HCT116 (cell line): ENCODE results near the gene RNF182. TPM values are rescaled to one million over a fixed set of nuclear protein-coding genes. Genes with fewer than 3 reads are reported as not detected.

ENCODE experiments used
- ATAC-seq: fragments of 200-7000 bp; cut with Tn5 transposase; 2 replicates; pipeline ENCODE4 v1.9.1; 2020; ENCODE audit warnings: mild to moderate bottlenecking, moderate library complexity
- BruUV-seq: library from RNA; stranded (reverse); fragments of 400-500 nt; replicated peaks from 2 replicates; lab custom pipeline; 2021; lab: Mats Ljungman, UMichigan
- CTCF ChIA-PET: fragments of 300-600 bp; sonication (Branson Sonifier 250); formaldehyde crosslinking; loops from one replicate; lab custom pipeline; 2021; ENCODE audit warnings: antibody characterized with exemption; lab: Charles Lee
- POLR2A ChIA-PET: fragments of 300-600, 350-600 bp; sonication (Branson Sonifier 250); formaldehyde crosslinking; loops from one replicate; lab custom pipeline; 2021; ENCODE audit warnings: antibody characterized with exemption; lab: Charles Lee
- RAD21 ChIA-PET, 2 experiments: fragments of 300-600 bp; sonication (Branson Sonifier 250); formaldehyde crosslinking; loops; one replicate each; lab custom pipeline; 2023; ENCODE audit warnings: low total read pairs in 2 of 2; ENCODE audit not compliant: uncharacterized antibody in 2 of 2, unreplicated experiment in 2 of 2, low non-redundant PET in 1 of 2; lab: Charles Lee
- DNase-seq: peaks from one replicate; pipeline ENCODE4 v3.0.0-alpha.2; 2010; ENCODE audit warnings: low read depth, low spot score
- H2AFZ ChIP-seq: fragments of 200-600 bp; shearing (Covaris generic), sonication (generic); 2 replicates; pipeline ENCODE4 v1.6.1; 2017; ENCODE audit warnings: low read depth, mixed run types, mixed read lengths, antibody characterized with exemption, low read length; ENCODE audit not compliant: poor library complexity, severe bottlenecking
- H3K27ac ChIP-seq: 2 replicates; pipeline ENCODE4 v1.5.1; 2012; ENCODE audit warnings: low read depth, low read length
- H3K27me3 ChIP-seq: fragments of 200-600 bp; sonication (generic); 2 replicates; pipeline ENCODE4 v1.6.1; 2016; ENCODE audit warnings: mixed run types, low read length, mixed read lengths; ENCODE audit not compliant: insufficient read depth
- H3K36me3 ChIP-seq, 2 experiments: fragments of 200-500 bp in 1 of 2; fragments of 200-600 bp in 1 of 2; sonication (Bioruptor generic) in 1 of 2; sonication (generic) in 1 of 2; 2 replicates each; pipeline versions ENCODE4 v1.5.1 to v1.6.1; 2014 to 2016; ENCODE audit warnings: low read length in 2 of 2, inconsistent platforms in 1 of 2, mixed read lengths in 1 of 2, mixed run types in 1 of 2; ENCODE audit not compliant: insufficient read depth in 2 of 2, control insufficient read depth in 1 of 2
- H3K4me1 ChIP-seq, 2 experiments: fragments of 200-600 bp in 1 of 2; sonication (generic) in 1 of 2; 2 replicates each; pipeline versions ENCODE4 v1.5.1 to v1.6.1; 2012 to 2017; ENCODE audit warnings: low read length in 2 of 2, inconsistent platforms in 1 of 2, mild to moderate bottlenecking in 1 of 2, mixed read lengths in 1 of 2, mixed run types in 1 of 2, moderate library complexity in 1 of 2; ENCODE audit not compliant: insufficient read depth in 2 of 2, control insufficient read depth in 1 of 2
- H3K4me2 ChIP-seq: fragments of 200-600 bp; sonication (generic); 2 replicates; pipeline ENCODE4 v1.6.1; 2017; ENCODE audit warnings: mixed run types, low read length, mixed read lengths
- H3K4me3 ChIP-seq, 2 experiments: fragments of 200-600 bp in 1 of 2; sonication (generic) in 1 of 2; replicated peaks in 1 of 2; 2 replicates each; pipeline ENCODE4 v1.5.1; 2011 to 2016; ENCODE audit warnings: low read length in 2 of 2, control low read depth in 1 of 2, low read depth in 1 of 2, mild to moderate bottlenecking in 1 of 2, mixed read lengths in 1 of 2, mixed run types in 1 of 2
- H3K79me2 ChIP-seq: fragments of 200-600 bp; sonication (generic); 2 replicates; pipeline ENCODE4 v1.6.1; 2017; ENCODE audit warnings: mild to moderate bottlenecking, mixed run types, low read length, moderate library complexity, mixed read lengths; ENCODE audit not compliant: insufficient read depth
- H3K9ac ChIP-seq: fragments of 200-600 bp; sonication (generic); 2 replicates; pipeline ENCODE4 v1.6.1; 2016; ENCODE audit warnings: low read length, mixed read lengths
- H3K9me2 ChIP-seq: fragments of 200-600 bp; sonication (generic), shearing (Covaris generic); 2 replicates; pipeline ENCODE4 v1.6.1; 2017; ENCODE audit warnings: mixed run types, mild to moderate bottlenecking, moderate library complexity; ENCODE audit not compliant: insufficient read depth
- H3K9me3 ChIP-seq, 2 experiments: fragments of 200-500 bp in 1 of 2; fragments of 200-600 bp in 1 of 2; sonication (Bioruptor generic) in 1 of 2; sonication (generic) in 1 of 2; 2 replicates each; pipeline ENCODE4 v1.6.1; 2014 to 2017; ENCODE audit warnings: low read length in 2 of 2, mixed read lengths in 2 of 2, inconsistent platforms in 1 of 2, low read depth in 1 of 2, mild to moderate bottlenecking in 1 of 2, mixed run types in 1 of 2, moderate library complexity in 1 of 2; ENCODE audit not compliant: control insufficient read depth in 1 of 2, insufficient read depth in 1 of 2
- H4K20me1 ChIP-seq: fragments of 200-600 bp; sonication (generic), shearing (Covaris generic); 2 replicates; pipeline ENCODE4 v1.6.1; 2017; ENCODE audit warnings: mixed run types, mild to moderate bottlenecking, moderate library complexity; ENCODE audit not compliant: insufficient read depth
- EZH2phosphoT487 ChIP-seq: fragments of 200-600 bp; IDR thresholded peaks from 2 replicates; pipeline ENCODE4 v1.6.1; 2018; ENCODE audit warnings: antibody characterized with exemption, borderline replicate concordance
- FOSL1 ChIP-seq: IDR thresholded peaks from 2 replicates; pipeline ENCODE4 v1.6.1; 2012; ENCODE audit warnings: low read depth
- POLR2A ChIP-seq: IDR thresholded peaks from 2 replicates; pipeline ENCODE4 v1.7.0; 2011; ENCODE audit warnings: borderline replicate concordance; ENCODE audit not compliant: insufficient read depth, insufficient read length; ENCODE audit errors: extremely low read depth
- POLR2AphosphoS5 ChIP-seq: IDR thresholded peaks from 2 replicates; pipeline ENCODE4 v1.6.1; 2011; ENCODE audit warnings: mild to moderate bottlenecking, low read depth, low read length, moderate library complexity
- RAD21 ChIP-seq: IDR thresholded peaks from 2 replicates; pipeline ENCODE4 v1.6.1; 2012; ENCODE audit warnings: low read depth, mild to moderate bottlenecking
- TCF7L2 ChIP-seq: IDR thresholded peaks from 2 replicates; pipeline ENCODE4 v1.7.0; 2011; ENCODE audit warnings: borderline replicate concordance, inconsistent platforms; ENCODE audit not compliant: insufficient read depth, insufficient read length; ENCODE audit errors: extremely low read depth
- intact Hi-C: fragments of 100-400 bp; cut with micrococcal nuclease; formaldehyde crosslinking; loops from 2 replicates; pipeline ENCODE4 v1.10.0; 2022
- total RNA-seq: library from RNA; stranded (reverse); gene quantifications from one replicate; pipeline ENCODE4 v1.2.1, GENCODE V29; 2021; ENCODE audit not compliant: unreplicated experiment
- TF ChIP-seq, protein P1 (sequence below): IDR thresholded peaks from 2 replicates; pipeline ENCODE4 v1.6.1; 2011; ENCODE audit warnings: mild to moderate bottlenecking, low read length, moderate library complexity; ENCODE audit not compliant: insufficient replicate concordance; ENCODE audit errors: extremely low read depth
- TF ChIP-seq, protein P2 (sequence below): IDR thresholded peaks from 2 replicates; pipeline ENCODE4 v1.6.1; 2012
- TF ChIP-seq, protein P3 (sequence below): IDR thresholded peaks from 2 replicates; pipeline ENCODE4 v1.6.1; 2012; ENCODE audit warnings: low read depth

Gene RNF182
- total RNA-seq, 1 experiment from 2014 or later = 6.5 TPM

DNA sequence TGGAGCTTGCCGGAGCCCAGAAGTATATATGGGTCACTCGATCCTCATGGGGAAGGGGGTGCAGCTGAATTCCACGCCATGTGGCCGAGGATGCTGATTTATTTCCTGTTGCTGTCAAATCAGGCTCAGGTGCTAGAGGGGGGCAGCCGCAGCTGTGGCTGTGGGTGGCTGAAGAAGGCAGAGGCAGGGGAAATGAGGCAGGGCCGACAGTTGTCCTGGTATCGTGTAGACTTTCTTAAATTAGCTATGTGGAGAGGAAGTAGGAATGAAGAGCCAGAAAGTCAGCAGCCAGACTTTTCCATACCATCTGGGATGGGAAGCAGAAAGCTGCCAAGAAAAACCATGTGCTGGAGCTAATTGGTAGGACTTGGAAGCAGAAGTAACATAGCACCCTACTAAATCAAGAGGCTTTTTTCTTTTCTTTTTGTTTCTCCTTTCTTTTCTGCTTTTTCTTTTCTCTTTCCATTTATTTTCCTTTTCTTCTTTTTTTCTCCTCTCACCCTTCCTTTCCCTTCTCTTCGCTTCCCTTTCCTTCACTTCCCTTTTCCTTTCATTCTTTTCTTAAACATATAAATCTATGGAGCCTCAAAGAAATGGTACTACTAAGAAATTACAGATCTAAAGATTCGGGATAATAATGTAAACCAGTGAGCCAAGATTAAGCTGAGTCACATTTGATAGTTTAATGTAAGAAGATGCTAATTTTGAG is 102.2 kb downstream of the RNF182 start:
- H3K4me3 ChIP-seq = no peak overlapping the region
- POLR2A ChIA-PET = no interaction called here
- no peaks in the 10 kb centered on the region for H3K36me3 ChIP-seq
- no peaks in the 10 kb centered on the region for H4K20me1 ChIP-seq
- H3K9ac ChIP-seq = no peak overlapping the region
- CTCF ChIA-PET = interaction anchor here (0.9 to 1.3 kb wide), 2 partner anchors 11 to 114 kb away, joined by 3 read pairs; no protein-coding TSS in a partner anchor
- H3K27ac ChIP-seq = no peak overlapping the region
- no peaks in the 10 kb centered on the region for H3K27me3 ChIP-seq
- intact Hi-C loops = no loop called here
- ATAC-seq (no peak), DNase-seq (no peak)
- H2AFZ ChIP-seq = no peak overlapping the region
- H3K4me2 ChIP-seq = no peak overlapping the region
- no peaks in the 10 kb centered on the region for H3K79me2 ChIP-seq
- RAD21 ChIA-PET = no interaction called here
- H3K4me1 ChIP-seq = no peaks in the 10 kb centered on the region
- no TSS peak for BruUV-seq
- no peaks in the 10 kb centered on the region for H3K9me3 ChIP-seq
- TF ChIP-seq, protein P1, sequence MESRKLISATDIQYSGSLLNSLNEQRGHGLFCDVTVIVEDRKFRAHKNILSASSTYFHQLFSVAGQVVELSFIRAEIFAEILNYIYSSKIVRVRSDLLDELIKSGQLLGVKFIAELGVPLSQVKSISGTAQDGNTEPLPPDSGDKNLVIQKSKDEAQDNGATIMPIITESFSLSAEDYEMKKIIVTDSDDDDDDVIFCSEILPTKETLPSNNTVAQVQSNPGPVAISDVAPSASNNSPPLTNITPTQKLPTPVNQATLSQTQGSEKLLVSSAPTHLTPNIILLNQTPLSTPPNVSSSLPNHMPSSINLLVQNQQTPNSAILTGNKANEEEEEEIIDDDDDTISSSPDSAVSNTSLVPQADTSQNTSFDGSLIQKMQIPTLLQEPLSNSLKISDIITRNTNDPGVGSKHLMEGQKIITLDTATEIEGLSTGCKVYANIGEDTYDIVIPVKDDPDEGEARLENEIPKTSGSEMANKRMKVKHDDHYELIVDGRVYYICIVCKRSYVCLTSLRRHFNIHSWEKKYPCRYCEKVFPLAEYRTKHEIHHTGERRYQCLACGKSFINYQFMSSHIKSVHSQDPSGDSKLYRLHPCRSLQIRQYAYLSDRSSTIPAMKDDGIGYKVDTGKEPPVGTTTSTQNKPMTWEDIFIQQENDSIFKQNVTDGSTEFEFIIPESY = no peak
- TF ChIP-seq RAD21 (no peak), FOSL1 (no peak), POLR2A (no peak), TCF7L2 (no peak), POLR2AphosphoS5 (no peak), EZH2phosphoT487 (no peak)
- TF ChIP-seq, protein P2, sequence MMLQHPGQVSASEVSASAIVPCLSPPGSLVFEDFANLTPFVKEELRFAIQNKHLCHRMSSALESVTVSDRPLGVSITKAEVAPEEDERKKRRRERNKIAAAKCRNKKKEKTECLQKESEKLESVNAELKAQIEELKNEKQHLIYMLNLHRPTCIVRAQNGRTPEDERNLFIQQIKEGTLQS = no peak
- TF ChIP-seq, protein P3, sequence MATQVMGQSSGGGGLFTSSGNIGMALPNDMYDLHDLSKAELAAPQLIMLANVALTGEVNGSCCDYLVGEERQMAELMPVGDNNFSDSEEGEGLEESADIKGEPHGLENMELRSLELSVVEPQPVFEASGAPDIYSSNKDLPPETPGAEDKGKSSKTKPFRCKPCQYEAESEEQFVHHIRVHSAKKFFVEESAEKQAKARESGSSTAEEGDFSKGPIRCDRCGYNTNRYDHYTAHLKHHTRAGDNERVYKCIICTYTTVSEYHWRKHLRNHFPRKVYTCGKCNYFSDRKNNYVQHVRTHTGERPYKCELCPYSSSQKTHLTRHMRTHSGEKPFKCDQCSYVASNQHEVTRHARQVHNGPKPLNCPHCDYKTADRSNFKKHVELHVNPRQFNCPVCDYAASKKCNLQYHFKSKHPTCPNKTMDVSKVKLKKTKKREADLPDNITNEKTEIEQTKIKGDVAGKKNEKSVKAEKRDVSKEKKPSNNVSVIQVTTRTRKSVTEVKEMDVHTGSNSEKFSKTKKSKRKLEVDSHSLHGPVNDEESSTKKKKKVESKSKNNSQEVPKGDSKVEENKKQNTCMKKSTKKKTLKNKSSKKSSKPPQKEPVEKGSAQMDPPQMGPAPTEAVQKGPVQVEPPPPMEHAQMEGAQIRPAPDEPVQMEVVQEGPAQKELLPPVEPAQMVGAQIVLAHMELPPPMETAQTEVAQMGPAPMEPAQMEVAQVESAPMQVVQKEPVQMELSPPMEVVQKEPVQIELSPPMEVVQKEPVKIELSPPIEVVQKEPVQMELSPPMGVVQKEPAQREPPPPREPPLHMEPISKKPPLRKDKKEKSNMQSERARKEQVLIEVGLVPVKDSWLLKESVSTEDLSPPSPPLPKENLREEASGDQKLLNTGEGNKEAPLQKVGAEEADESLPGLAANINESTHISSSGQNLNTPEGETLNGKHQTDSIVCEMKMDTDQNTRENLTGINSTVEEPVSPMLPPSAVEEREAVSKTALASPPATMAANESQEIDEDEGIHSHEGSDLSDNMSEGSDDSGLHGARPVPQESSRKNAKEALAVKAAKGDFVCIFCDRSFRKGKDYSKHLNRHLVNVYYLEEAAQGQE = no peak
- no peaks in the 10 kb centered on the region for H3K9me2 ChIP-seq
